Gastrocnemius medialis (tissue), 4 donors: Measurements from ENCODE around the gene VPS26A. TPM values are rescaled to one million over a fixed set of nuclear protein-coding genes. Genes with fewer than 3 reads are reported as not detected.

Source experiments
- ATAC-seq, 2 donors: fragments of 150-250 bp; one replicate each; pipeline ENCODE4 v1.9.1; 2016
- DNase-seq, 2 donors: peaks; one replicate each; pipeline ENCODE4 v3.0.0-alpha.2; 2019
- H3K27ac ChIP-seq, 4 donors: fragments of 200-600 bp; sonication (generic); 1 replicate in 1 of 4; 2 replicates in 3 of 4; pipeline ENCODE4 v1.5.1; 2016 to 2018; ENCODE audit warnings: mild to moderate bottlenecking in 2 of 4, moderate library complexity in 1 of 4
- H3K27me3 ChIP-seq, 3 donors: fragments of 200-600 bp; sonication (generic) in 2 of 3; 1 replicate in 1 of 3; 2 replicates in 2 of 3; pipeline versions ENCODE4 v1.5.1 to v1.6.0; 2016 to 2019; ENCODE audit warnings: mild to moderate bottlenecking in 1 of 3, moderate library complexity in 1 of 3
- H3K36me3 ChIP-seq, 2 donors: fragments of 200-600 bp; sonication (generic) in 1 of 2; one replicate each; pipeline ENCODE4 v1.5.1; 2017 to 2018
- H3K4me1 ChIP-seq, 2 donors: fragments of 200-600 bp; sonication (generic) in 1 of 2; one replicate each; pipeline ENCODE4 v1.5.1; 2016 to 2017; ENCODE audit warnings: mild to moderate bottlenecking in 2 of 2
- H3K4me3 ChIP-seq, 4 donors: fragments of 200-600 bp; sonication (generic) in 3 of 4; 1 replicate in 1 of 4; 2 replicates in 3 of 4; pipeline ENCODE4 v1.5.1; 2016 to 2019; ENCODE audit warnings: mild to moderate bottlenecking in 2 of 4
- H3K9me3 ChIP-seq, 3 donors: fragments of 200-600 bp; sonication (generic) in 2 of 3; 1 replicate in 1 of 3; 2 replicates in 2 of 3; pipeline ENCODE4 v1.5.1; 2016 to 2019
- CTCF ChIP-seq, 5 experiments: fragments of 450-650 bp in 3 of 5; fragments of 200-600 bp in 2 of 5; sonication (generic) in 2 of 5; IDR thresholded peaks in 4 of 5; conservative IDR thresholded peaks in 1 of 5; 1 replicate in 4 of 5; 2 replicates in 1 of 5; pipeline ENCODE4 v1.5.1; 2016 to 2019; ENCODE audit warnings: antibody characterized with exemption in 5 of 5, mild to moderate bottlenecking in 3 of 5, moderate library complexity in 3 of 5
- POLR2A ChIP-seq, 2 donors: fragments of 450-650 bp; IDR thresholded peaks; one replicate each; pipeline ENCODE4 v1.6.1; 2017; ENCODE audit warnings: antibody characterized with exemption in 2 of 2, mild to moderate bottlenecking in 2 of 2, moderate library complexity in 2 of 2
- in situ Hi-C, 4 donors: fragments of 200-750 bp; cut with MboI; loops; one replicate each; pipeline versions ENCODE4 v1.15.0 to v1.8.0; 2017; ENCODE audit warnings: low sequenced_read_pairs in 4 of 4
- intact Hi-C: fragments of 100-400 bp; cut with DNase I; formaldehyde crosslinking; loops from one replicate; pipeline ENCODE4 v1.15.1; 2023; ENCODE audit warnings: low total_unique reads
- total RNA-seq, 4 donors: library from RNA; depleted of rRNA; stranded (reverse); fragments of >200 nt; gene quantifications; one replicate each; pipeline versions ENCODE4 v1.1.0 to v1.2.3, GENCODE V29; 2016

Gene VPS26A
- total RNA-seq, 4 donors from 2014 or later, result 21.0 to 31.1 (median 25.4) TPM

GRCh38 chr10:69146759-69147158, 22.8 kb downstream of the VPS26A start:
- Histone ChIP-seq H3K4me1 (no peaks in the 10 kb centered on the region), H3K4me3 (no peak overlapping the region), H3K27me3 (no peaks in the 10 kb centered on the region), H3K36me3 (no peaks in the 10 kb centered on the region), H3K27ac (no peak overlapping the region), H3K9me3 (no peaks in the 10 kb centered on the region)
- in situ Hi-C loops, result no loop called here
- no peak for ATAC-seq
- TF ChIP-seq POLR2A (IDR thresholded peaks at IDR 0.05), result no peak
- no peak for TF ChIP-seq CTCF (IDR thresholded peaks at IDR 0.05 in 4 of 5, conservative IDR thresholded peaks at IDR 0.05 in 1 of 5)
- DNase-seq, result no peak
- intact Hi-C loops, result no loop called here

GRCh38 chr10:69151984-69152383, 28.0 kb downstream of the VPS26A start:
- in situ Hi-C loops, result no loop called here
- no peak for ATAC-seq
- Histone ChIP-seq H3K4me3 (no peak overlapping the region), H3K9me3 (no peaks in the 10 kb centered on the region), H3K27ac (no peak overlapping the region), H3K36me3 (no peaks in the 10 kb centered on the region), H3K4me1 (no peaks in the 10 kb centered on the region), H3K27me3 (no peaks in the 10 kb centered on the region)
- intact Hi-C loops, result no loop called here
- TF ChIP-seq POLR2A (IDR thresholded peaks at IDR 0.05) (no peak), CTCF (IDR thresholded peaks at IDR 0.05 in 4 of 5, conservative IDR thresholded peaks at IDR 0.05 in 1 of 5) (no peak)
- no peak for DNase-seq

- no peak for TF ChIP-seq POLR2A (IDR thresholded peaks at IDR 0.05)
- TF ChIP-seq CTCF (IDR thresholded peaks at IDR 0.05 in 4 of 5, conservative IDR thresholded peaks at IDR 0.05 in 1 of 5), result no peak
- in situ Hi-C loops (no loop called here), intact Hi-C loops (no loop called here)
- ATAC-seq (no peak), DNase-seq (no peak)
- no peaks in the 10 kb centered on the region for H3K27me3 ChIP-seq
- H3K36me3 ChIP-seq, result peaks cover 0 to 3% of the 10 kb centered on the region in 2 donors
- no peaks in the 10 kb centered on the region for H3K9me3 ChIP-seq
- H3K4me3 ChIP-seq, result no peak overlapping the region
- H3K4me1 ChIP-seq, result no peaks in the 10 kb centered on the region
- no peak overlapping the region for H3K27ac ChIP-seq
Observed at GRCh38 chr10:69153227-69153626, 29.2 kb downstream of the VPS26A start.

GRCh38 chr10:69160809-69161241, 36.8 kb downstream of the VPS26A start:
- intact Hi-C loops (no loop called here), in situ Hi-C loops (no loop called here)
- ATAC-seq, result no peak
- Histone ChIP-seq H3K4me3 (no peak overlapping the region), H3K27ac (no peak overlapping the region), H3K9me3 (no peaks in the 10 kb centered on the region), H3K4me1 (no peaks in the 10 kb centered on the region), H3K27me3 (no peaks in the 10 kb centered on the region), H3K36me3 (peaks cover 0 to 28% of the 10 kb centered on the region in 2 donors)
- TF ChIP-seq CTCF (IDR thresholded peaks at IDR 0.05 in 4 of 5, conservative IDR thresholded peaks at IDR 0.05 in 1 of 5), result no peak
- TF ChIP-seq POLR2A (IDR thresholded peaks at IDR 0.05), result no peak
- DNase-seq, result no peak

- ATAC-seq (no peak), DNase-seq (no peak)
- in situ Hi-C loops (no loop called here), intact Hi-C loops (no loop called here)
- no peak overlapping the region for H3K4me3 ChIP-seq
- H3K9me3 ChIP-seq, result no peaks in the 10 kb centered on the region
- no peaks in the 10 kb centered on the region for H3K4me1 ChIP-seq
- H3K27ac ChIP-seq, result no peak overlapping the region
- H3K27me3 ChIP-seq, result no peaks in the 10 kb centered on the region
- peaks cover 0 to 59% of the 10 kb centered on the region in 2 donors for H3K36me3 ChIP-seq
- TF ChIP-seq CTCF (IDR thresholded peaks at IDR 0.05 in 4 of 5, conservative IDR thresholded peaks at IDR 0.05 in 1 of 5) (no peak), POLR2A (IDR thresholded peaks at IDR 0.05) (no peak)
Observed at GRCh38 chr10:69168493-69168892, 44.5 kb downstream of the VPS26A start.
